ENCODE measurements around the gene PIK3CB.
"Not testable (repeated sequence)": the region's sequence is repeated elsewhere in the genome, so short reads cannot be mapped to it uniquely, and the experiment has no call there.

PIK3CB gene

DNA sequence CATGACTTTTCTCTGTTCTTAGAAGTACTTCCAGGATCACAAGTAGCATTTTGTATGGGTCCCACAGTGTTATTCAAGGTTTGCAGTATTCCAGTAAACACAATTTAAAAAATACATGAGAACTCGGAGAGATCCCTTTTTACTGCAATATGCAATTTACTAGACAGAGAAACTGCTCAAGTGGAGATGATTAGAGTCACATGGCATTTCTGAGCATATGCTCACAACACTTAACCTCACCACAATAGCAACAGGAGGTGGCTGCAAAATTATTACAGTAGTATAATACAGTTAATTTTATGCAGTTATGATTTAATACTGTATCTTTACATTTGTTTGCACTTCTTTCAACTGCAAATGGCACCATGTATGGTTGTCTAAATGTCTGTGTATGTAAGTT, 87.5 kb downstream of the PIK3CB start:
- no peak for DNase-seq (ENCODE audit: low read depth)

DNA sequence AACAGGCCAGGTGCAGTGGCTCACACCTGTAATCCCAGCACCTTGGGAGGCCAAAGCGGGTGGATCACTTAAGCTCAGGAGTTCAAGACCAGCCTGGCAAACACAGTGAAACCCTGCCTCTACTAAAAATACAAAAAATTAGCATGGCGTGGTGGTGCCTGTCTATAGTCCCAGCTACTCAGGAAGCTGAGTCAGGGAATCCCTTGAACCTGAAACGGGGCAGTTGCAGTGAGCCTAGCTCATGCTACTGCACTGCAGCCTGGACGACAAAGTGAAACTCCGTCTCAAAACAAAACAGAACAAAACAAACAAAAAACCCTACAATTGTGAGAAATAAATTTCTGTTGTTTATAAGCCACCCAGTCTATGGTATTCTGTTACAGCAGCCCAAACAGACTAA, 94.7 kb downstream of the PIK3CB start:
- no peak for DNase-seq (ENCODE audit: low read depth)

GRCh38 chr3:138732456-138732855, 102.3 kb downstream of the PIK3CB start:
- no peak for DNase-seq (ENCODE audit: low read depth)

DNA sequence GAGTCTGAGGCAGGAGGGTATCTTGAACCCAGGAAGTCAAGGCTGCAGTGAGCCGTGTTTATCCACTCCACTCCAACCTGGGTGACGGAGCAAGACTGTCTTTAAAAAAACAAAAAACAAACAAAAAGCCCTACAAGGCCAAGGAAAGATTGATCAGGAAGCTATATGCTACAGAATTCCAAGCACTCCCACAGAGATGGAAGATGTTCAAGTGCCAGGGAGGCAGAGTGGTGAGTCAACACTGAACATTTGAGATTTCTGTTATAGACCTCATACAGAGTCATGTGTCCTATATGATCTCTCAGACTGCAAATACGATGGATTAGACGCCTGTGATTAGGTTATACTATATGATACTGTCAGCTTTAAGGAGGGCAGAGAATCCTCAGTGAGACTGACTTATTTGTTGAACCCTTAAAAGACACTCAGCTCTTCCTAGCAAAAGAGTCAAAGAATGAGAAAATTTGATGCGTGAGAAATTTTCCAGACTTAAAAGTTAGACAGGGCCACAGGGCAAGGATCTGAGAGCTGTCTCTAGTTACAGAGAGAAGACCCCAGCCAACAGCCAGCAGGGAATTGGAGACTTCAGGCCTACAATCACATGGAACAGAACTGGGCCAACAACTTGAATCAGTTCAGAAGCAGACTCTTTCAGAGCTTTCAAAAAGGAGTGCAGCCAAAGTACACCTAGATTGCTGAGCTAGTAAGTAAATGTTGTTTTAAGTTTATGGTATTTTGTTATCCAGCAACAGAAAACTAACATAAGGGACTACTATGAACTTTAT, 107.6 kb downstream of the PIK3CB start:
- DNase-seq (ENCODE audit: low read depth) = peak; percentile 5

GRCh38 chr3:138726042-138726441, 108.7 kb downstream of the PIK3CB start:
- DNase-seq (ENCODE audit: low read depth) = not testable (repeated sequence)

- DNase-seq (ENCODE audit: low read depth) = no peak
These were observed 109.6 kb downstream of the PIK3CB start for GRCh38 chr3:138725116-138725515.

GRCh38 chr3:138724443-138724842, 110.3 kb downstream of the PIK3CB start:
- no peak for DNase-seq (ENCODE audit: low read depth)

DNA sequence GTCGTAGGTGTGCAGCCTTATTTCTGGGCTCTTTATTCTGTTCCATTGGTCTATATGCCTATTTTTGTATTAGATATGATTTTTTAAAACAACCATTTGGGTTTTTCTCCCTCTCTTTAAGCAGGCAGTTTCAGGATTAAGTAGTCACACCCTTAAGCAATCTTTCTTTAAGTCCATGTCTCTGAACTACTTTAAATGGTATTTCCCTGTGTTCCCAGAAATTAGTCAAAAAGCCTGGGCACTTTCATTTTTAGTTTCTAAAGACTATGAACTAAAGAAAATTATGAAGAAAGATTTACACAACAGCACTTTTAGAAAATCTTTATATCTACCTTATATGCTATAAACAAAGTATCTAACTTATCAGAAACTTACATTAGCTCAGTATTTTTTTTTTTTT, 115.9 kb downstream of the PIK3CB start:
- DNase-seq (ENCODE audit: low read depth) = no peak

- DNase-seq (ENCODE audit: low read depth) = no peak
These were observed 117.4 kb downstream of the PIK3CB start for GRCh38 chr3:138717348-138717747.

DNA sequence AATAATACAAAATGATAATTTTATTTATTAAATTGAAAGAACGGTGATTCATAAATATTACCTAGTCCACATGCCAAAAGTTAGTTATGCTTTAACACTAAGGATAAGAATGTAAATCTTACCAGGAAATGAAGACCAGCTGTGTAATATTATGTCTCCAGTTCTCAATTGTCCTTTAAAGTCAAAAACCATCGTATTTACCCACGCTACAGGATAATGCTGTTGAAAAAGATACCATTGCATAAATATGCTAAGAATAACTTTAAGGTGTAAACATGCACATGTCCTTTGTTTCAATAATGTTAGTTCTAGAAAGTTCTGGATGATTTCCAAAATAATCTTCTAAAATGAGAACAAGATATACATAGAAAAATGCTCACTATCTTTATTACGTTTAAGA, 122.6 kb downstream of the PIK3CB start:
- no peak for DNase-seq (ENCODE audit: low read depth)

- DNase-seq (ENCODE audit: low read depth) = no peak
These were observed 129.1 kb downstream of the PIK3CB start for GRCh38 chr3:138705675-138706074.

DNA sequence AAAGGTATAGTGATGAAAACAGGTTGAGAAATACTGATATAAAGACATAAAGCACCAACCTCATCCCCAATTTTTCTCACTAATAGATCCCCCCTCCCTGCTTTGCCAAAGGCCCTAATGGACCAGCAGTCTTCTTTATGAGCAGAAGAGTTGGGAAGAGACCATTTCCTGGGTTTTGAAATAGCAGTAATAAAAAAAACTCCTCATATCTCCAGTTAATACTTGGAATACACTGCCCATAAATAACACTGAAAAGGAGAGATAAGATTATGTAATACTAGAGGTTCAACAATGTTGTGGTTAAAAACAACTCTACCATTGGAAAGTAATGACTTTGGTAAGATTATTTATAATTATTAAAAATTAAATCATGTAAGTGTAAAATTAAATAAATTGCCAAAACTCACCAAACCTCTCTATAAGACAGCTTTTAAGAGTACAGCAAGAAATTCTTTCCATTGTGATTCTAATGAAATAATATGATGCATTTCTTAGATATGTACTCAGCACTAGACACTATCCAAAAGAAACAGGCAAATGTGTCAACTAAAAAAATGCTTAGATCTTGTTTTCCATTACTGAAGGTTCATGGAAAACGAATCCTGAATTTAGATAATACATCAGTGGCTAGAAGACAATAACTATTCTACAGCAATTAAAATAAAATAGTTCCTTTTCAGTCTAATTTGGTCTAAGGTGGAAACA, 137.9 kb downstream of the PIK3CB start:
- DNase-seq (ENCODE audit: low read depth) = no peak

GRCh38 chr3:138694287-138695007, 140.3 kb downstream of the PIK3CB start:
- peak; percentile 99 for DNase-seq (ENCODE audit: low read depth)

DNA sequence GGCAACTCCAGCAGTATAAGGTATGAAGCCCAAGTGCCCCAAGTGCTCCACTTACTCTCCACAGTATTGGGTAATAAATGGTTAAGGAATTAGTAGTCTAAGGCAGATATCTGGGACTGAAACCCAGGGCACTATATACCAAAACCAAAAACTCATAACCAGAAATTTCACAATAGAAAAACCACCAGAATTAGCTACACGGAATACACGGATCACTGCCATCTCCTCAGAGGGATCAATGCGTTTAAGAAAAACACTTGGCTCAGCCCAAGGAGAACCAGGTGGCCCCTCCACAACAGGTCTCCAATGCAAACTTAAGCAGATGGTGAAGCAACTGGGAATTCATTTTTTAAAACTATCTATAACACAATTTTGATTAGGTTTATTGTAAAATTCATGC, 142.6 kb downstream of the PIK3CB start:
- DNase-seq (ENCODE audit: low read depth) = no peak

- DNase-seq (ENCODE audit: low read depth) = no peak
These were observed 143.4 kb downstream of the PIK3CB start for GRCh38 chr3:138691351-138691750.

DNA sequence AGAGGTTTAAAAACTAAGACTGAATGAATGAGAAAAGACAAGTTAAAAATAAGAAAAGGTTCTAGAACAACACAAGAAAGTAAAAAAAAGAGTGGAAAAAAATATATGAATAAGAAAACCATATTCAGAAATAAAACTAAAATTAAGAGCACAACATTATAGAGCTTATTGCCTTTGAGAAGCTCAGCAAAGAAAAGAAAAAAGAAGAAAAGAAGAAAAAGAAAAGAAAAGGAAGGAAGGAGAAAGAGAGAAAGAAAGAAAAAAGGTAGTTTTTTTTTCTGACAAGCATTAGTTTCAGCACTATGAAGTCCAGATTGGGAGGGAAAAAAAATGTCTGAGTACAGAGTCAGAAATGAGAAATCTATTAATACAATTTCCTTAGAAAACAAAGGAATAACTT, 144.7 kb downstream of the PIK3CB start:
- DNase-seq (ENCODE audit: low read depth) = no peak

DNA sequence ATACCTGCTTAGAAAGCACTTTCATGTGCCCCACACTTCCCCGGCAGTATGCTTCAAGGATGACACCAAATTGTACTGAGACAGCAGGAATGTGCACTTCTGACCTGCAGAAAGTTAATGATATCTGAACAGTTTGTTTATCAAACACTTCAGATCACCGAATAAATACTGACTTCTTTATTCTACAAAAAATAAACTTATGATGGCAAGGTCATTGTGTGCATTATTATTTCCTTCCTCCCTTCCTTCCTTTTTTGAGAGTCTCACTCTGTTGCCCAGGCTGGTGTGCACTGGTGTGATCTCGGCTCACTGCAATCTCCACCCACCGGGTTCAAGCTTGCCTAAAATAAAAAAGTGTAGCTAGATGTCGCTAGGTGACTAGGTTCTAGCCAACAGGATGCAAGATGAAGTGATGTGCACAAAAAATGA, 145.8 kb downstream of the PIK3CB start:
- no peak for DNase-seq (ENCODE audit: low read depth)

DNA sequence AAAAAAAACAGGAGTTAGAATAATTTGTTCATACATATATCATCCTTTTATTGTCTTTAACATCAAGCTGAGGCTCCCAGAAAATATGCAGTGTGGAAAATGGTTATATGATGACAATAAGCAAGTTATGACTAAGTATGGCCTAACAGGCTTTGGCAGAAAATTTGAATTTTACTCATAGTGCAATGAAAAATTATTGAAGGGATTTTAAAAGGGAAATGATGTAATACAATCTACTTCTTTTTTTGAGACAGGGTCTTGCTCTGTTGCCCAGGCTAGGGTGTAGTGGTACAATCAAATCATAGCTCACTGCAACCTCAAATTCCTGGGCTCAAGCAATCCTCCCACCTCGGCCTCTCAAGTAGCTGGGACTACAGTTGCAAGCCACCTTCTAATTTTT, 147.5 kb downstream of the PIK3CB start:
- no peak for DNase-seq (ENCODE audit: low read depth)

DNA sequence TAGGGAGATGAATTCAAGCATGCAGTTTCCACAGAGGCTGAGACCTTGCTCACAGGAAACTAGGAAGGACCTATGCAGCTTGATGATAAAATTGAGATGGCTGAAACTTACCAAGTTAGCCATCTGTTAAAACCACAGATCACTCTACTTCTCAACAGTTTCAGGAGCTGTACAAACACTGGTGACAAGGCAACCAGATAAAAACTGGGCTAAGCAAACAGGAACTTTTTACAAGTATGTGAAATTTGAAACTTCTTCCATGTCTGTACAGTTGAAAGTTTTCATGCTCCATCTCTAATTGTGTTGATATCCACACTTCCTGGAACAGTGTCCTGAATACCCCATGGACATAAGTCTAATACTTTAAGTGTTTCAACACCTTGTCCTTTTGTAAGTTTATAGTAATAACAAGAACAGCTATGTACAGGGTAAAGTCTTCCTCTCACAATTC, 147.9 kb downstream of the PIK3CB start:
- peak; percentile 65 for DNase-seq (ENCODE audit: low read depth)

DNA sequence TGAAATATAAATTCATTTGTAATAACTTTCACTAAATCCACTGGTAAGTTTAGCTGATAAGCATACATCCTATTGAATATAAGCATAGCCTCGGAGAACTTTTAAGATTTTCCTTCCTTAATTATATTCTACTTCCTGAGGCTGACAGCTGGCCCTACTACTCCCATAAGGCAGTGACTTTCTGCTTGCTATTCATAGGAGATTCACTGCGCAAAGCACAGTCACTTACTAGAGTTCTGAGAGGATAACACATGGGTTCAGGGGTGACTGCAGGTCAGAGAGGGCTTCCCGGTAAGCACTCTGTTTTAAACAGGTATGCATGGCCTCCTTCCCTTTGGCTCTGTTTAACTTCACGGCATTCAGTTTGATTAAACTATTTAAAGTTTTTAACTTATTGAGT, 150.3 kb downstream of the PIK3CB start:
- DNase-seq (ENCODE audit: low read depth) = no peak

DNA sequence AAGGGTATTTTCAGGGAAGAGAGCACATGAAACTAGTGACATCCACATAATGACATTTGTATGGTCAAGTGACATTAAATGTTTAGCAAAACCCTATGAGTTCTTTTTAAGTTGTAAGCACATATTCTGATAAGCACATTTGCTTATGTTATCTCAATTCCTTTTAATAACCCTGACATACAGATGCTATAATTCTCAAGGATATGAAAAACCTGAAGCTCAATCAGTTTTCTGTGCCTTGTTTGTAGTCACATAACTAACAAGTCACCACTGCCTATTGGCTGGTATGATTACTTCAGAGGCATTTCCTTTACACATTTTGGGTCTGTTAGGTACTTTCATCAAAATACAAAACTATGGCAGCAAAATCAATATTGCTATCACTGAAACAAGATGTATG, 152.1 kb downstream of the PIK3CB start:
- no peak for DNase-seq (ENCODE audit: low read depth)

DNA sequence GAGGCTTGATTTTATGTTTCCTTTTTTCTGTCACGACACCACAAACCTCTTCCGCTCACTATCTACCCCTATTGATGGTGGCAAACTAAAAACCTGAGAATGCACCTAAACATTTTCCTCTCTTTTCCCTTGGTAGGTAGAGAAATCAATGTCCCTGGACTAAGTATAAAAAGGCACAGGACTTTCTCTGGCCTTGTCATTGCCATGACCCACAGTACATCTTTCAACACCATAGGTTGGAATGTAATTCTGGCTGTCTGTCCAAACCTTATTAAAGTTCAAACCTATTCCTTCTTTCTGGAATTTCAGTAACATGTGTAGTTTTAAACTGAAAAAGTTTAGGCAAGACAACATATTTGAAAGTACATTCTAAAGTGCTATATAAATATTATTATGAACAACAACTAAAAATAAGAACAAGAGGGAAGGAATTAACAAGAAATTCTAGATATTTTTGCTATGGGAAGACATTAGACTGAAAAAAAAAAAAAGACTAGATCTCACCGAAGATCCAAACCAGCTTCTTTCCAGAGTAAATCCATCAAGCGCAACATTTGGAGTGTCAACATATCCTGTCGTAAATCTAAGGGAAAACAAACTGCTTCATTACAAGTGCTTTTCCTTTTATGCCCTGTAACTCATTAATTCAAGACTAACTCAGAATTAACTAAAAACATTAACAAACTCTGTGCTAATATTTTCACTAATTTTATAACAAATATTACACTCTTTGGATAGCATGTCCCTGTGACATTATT, 153.1 kb downstream of the PIK3CB start:
- DNase-seq (ENCODE audit: low read depth) = no peak
